ENCODE data around the gene HSPB2. TPM values are rescaled to one million over a fixed set of nuclear protein-coding genes. Genes with fewer than 3 reads are reported as not detected.

Gene HSPB2
- total and polyA plus RNA-seq, 10 of the 15 experiments (the other 5 are each of a cell fraction or from before 2014, with no cell fraction given), result not detected

DNA sequence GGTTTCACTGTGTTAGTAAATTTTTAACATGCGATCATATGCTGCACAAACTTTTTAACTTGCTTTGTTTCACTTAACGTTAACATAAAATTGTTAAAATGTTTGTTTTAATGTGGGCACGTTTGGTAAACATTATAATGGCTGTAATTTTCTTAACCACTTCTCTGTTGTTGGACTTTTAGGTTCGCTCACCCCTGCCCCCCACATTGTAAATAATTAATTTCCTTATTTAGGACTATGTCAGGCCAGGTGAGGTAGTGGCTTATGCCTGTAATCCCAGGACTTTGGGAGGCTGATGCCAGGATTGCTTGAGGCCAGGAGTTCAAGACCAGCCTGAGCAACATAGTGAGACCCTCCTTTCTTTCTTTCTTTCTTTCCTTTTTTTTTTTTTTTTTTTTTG, 17.9 kb downstream of the HSPB2 start:
- intact Hi-C loops (cut with micrococcal nuclease; ENCODE audit: unreplicated experiment) (loop anchor here (10.0 kb wide), 1 partner anchor 244 kb away; the partner anchor contains the start of gene BCO2), in situ Hi-C loops (cut with MboI) (loop anchor here (10.0 kb wide), 1 partner anchor 344 kb away; no protein-coding TSS in a partner anchor)
- no peaks in the 10 kb centered on the region for H3K36me3 ChIP-seq (ENCODE audit: control insufficient read depth in 2 of 2, insufficient read depth in 2 of 2, low read length in 1 of 2)
- H3K4me3 ChIP-seq, result no peak overlapping the region
- H4K20me1 ChIP-seq (ENCODE audit: control insufficient read depth, insufficient read depth), result no peaks in the 10 kb centered on the region
- no peak overlapping the region for H3K4me2 ChIP-seq (ENCODE audit: control insufficient read depth, insufficient read depth)
- peaks cover 10% of the 10 kb centered on the region for H3K4me1 ChIP-seq (ENCODE audit: control insufficient read depth, insufficient read depth, low read length)
- FAIRE-seq (no peak), ATAC-seq (no peak), DNase-seq (ENCODE audit: low read depth, low spot score) (no peak)
- ChIA-PET POLR2A (interaction anchor here (0.9 kb wide), 1 partner anchor 51 kb away, joined by 5 read pairs; no protein-coding TSS in a partner anchor), CTCF (interaction anchor here (0.9 to 9.2 kb wide), 13 partner anchors 8 to 352 kb away, joined by 3 to 180 read pairs (median 4); partner anchors contain the start of genes BCO2, C11orf52 and DIXDC1), SMC1A (ENCODE audit: uncharacterized antibody, unreplicated experiment) (interaction anchor here (0.6 to 3.7 kb wide), 5 partner anchors 13 to 90 kb away, joined by 3 to 45 read pairs (median 3); partner anchors contain the start of gene ALG9), RAD21 (ENCODE audit: unreplicated experiment) (interaction anchor here (0.7 to 10.8 kb wide), 3 partner anchors 50 to 350 kb away, joined by 3 to 109 read pairs (median 14); no protein-coding TSS in a partner anchor)
- no peak overlapping the region for H3K9ac ChIP-seq (ENCODE audit: control insufficient read depth, insufficient read depth, low read length)
- TF ChIP-seq CHD1 (IDR thresholded peaks at IDR 0.05; ENCODE audit: low read depth, low read length) (no peak), TCF3 (IDR thresholded peaks at IDR 0.05; ENCODE audit: borderline replicate concordance, insufficient read depth, low read depth, low read length) (no peak), EED (IDR thresholded peaks at IDR 0.05; ENCODE audit: low read depth) (no peak), SPI1 (IDR thresholded peaks at IDR 0.05; ENCODE audit: borderline replicate concordance, insufficient read depth, low read depth, low read length) (no peak), ZSCAN29 (IDR thresholded peaks at IDR 0.05) (no peak), RFX5 (IDR thresholded peaks at IDR 0.05; ENCODE audit: low read depth, low read length) (no peak)
- TF ChIP-seq, protein P1, sequence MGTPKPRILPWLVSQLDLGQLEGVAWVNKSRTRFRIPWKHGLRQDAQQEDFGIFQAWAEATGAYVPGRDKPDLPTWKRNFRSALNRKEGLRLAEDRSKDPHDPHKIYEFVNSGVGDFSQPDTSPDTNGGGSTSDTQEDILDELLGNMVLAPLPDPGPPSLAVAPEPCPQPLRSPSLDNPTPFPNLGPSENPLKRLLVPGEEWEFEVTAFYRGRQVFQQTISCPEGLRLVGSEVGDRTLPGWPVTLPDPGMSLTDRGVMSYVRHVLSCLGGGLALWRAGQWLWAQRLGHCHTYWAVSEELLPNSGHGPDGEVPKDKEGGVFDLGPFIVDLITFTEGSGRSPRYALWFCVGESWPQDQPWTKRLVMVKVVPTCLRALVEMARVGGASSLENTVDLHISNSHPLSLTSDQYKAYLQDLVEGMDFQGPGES (IDR thresholded peaks at IDR 0.05), result no peak
- TF ChIP-seq, protein P2, sequence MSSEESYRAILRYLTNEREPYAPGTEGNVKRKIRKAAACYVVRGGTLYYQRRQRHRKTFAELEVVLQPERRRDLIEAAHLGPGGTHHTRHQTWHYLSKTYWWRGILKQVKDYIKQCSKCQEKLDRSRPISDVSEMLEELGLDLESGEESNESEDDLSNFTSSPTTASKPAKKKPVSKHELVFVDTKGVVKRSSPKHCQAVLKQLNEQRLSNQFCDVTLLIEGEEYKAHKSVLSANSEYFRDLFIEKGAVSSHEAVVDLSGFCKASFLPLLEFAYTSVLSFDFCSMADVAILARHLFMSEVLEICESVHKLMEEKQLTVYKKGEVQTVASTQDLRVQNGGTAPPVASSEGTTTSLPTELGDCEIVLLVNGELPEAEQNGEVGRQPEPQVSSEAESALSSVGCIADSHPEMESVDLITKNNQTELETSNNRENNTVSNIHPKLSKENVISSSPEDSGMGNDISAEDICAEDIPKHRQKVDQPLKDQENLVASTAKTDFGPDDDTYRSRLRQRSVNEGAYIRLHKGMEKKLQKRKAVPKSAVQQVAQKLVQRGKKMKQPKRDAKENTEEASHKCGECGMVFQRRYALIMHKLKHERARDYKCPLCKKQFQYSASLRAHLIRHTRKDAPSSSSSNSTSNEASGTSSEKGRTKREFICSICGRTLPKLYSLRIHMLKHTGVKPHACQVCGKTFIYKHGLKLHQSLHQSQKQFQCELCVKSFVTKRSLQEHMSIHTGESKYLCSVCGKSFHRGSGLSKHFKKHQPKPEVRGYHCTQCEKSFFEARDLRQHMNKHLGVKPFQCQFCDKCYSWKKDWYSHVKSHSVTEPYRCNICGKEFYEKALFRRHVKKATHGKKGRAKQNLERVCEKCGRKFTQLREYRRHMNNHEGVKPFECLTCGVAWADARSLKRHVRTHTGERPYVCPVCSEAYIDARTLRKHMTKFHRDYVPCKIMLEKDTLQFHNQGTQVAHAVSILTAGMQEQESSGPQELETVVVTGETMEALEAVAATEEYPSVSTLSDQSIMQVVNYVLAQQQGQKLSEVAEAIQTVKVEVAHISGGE (CRISPR knock-in tag; IDR thresholded peaks at IDR 0.05), result no peak
- TF ChIP-seq, protein P3, sequence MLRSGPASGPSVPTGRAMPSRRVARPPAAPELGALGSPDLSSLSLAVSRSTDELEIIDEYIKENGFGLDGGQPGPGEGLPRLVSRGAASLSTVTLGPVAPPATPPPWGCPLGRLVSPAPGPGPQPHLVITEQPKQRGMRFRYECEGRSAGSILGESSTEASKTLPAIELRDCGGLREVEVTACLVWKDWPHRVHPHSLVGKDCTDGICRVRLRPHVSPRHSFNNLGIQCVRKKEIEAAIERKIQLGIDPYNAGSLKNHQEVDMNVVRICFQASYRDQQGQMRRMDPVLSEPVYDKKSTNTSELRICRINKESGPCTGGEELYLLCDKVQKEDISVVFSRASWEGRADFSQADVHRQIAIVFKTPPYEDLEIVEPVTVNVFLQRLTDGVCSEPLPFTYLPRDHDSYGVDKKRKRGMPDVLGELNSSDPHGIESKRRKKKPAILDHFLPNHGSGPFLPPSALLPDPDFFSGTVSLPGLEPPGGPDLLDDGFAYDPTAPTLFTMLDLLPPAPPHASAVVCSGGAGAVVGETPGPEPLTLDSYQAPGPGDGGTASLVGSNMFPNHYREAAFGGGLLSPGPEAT (IDR thresholded peaks at IDR 0.05; ENCODE audit: low read depth), result no peak
- TF ChIP-seq, protein P4, sequence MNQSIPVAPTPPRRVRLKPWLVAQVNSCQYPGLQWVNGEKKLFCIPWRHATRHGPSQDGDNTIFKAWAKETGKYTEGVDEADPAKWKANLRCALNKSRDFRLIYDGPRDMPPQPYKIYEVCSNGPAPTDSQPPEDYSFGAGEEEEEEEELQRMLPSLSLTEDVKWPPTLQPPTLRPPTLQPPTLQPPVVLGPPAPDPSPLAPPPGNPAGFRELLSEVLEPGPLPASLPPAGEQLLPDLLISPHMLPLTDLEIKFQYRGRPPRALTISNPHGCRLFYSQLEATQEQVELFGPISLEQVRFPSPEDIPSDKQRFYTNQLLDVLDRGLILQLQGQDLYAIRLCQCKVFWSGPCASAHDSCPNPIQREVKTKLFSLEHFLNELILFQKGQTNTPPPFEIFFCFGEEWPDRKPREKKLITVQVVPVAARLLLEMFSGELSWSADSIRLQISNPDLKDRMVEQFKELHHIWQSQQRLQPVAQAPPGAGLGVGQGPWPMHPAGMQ (IDR thresholded peaks at IDR 0.05; ENCODE audit: borderline replicate concordance), result no peak
- H2AFZ ChIP-seq (ENCODE audit: control insufficient read depth, low read depth, low read length), result no peak overlapping the region
- no peaks in the 10 kb centered on the region for H3K9me3 ChIP-seq (replicated peaks; ENCODE audit: control insufficient read depth, insufficient read depth, low read length)
- no peak overlapping the region for H3K27ac ChIP-seq (ENCODE audit: control insufficient read depth, insufficient read depth)
- BruUV-seq (replicated peaks), result no TSS peak
- no peaks in the 10 kb centered on the region for H3K27me3 ChIP-seq (replicated peaks in 1 of 2; ENCODE audit: control insufficient read depth in 2 of 2, insufficient read depth in 2 of 2, low read length in 1 of 2)
- no peaks in the 10 kb centered on the region for H3K79me2 ChIP-seq (ENCODE audit: control insufficient read depth, insufficient read depth, low read length)
- WGBS (ENCODE audit: insufficient coverage, insufficient replicate concordance, low lambda C conversion rate, missing lambda C conversion rate), result 31% methylated on average over 4 of the region's 4 CpGs
